Measurements from ENCODE around the gene SDK1.

The SDK1 gene

DNA sequence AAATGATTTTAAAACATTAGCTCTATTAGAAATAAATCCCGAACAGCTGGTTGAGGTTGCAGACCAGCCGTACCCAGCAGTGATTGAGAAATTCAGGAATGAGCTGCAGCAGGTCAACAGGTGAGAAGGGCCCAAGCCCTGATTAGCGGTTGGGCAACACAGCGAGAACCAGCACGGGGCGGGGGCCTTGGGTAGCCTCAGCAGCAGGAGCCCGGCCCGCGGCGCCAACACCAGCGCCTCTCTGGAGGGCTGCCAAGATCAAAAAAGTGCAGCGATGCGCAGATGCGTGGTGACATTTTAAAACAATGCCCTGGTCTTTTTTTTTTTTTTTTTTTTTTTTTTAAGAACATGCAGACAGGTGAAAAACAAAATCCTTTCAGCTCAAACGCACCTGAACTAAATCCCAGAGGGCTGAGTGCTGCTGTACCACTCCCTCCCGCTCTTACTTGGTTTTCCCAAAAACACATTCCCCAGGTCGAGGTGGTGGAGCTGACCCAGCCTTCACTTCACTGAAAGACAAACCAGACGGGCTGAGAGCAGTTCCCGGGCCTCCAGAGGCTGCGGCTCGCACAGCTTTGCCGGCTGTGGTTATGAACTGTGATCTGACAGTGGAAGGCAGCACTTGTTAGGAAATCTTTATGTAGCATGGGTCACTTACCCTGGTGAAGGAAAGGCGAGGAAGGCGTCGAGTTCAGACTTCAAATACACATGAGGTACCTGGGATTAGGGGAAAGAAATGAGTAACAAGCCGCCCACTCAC, 579.4 kb downstream of the SDK1 start:
- no peak for DNase-seq (ENCODE audit: low read depth)

DNA sequence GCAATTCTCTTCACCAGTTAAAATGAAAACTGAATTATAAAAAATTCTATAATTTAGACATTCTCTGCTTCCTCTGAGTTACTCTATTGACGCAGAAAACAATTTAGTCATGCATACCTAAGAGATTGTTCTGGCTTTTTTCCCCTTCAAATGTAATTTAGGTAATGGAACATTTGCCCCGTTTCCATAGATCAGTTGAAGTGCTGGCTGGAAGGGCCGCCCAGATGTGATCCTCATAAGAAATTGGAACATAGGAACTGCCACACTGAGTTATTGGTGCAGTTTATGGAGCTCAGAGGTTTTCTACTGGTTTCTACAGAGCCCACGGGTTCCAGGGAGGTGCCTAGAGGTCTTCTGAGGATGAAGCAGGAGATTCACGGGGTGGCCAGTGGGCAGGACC, 581.7 kb downstream of the SDK1 start:
- no peak for DNase-seq (ENCODE audit: low read depth)

DNA sequence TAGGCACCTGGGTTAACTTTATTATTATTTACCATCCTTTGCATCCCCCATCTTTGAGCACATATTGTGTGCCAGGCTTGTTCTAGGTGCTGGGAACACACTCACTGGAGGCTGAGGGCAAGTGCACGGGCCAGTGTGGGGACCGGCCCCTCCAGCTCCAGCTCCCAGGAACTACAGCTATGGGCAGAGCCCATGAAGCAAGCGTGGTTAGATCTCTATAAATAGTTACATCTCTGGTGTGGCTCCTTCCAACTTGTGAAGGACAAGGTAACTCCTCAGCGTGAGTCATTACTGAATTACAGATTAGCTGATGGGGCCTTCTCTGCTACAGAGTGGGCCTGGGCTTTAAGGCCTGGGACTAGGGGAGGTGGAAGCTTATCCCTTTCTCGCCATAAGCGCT, 583.5 kb downstream of the SDK1 start:
- DNase-seq (ENCODE audit: low read depth) = peak; percentile 38

DNA sequence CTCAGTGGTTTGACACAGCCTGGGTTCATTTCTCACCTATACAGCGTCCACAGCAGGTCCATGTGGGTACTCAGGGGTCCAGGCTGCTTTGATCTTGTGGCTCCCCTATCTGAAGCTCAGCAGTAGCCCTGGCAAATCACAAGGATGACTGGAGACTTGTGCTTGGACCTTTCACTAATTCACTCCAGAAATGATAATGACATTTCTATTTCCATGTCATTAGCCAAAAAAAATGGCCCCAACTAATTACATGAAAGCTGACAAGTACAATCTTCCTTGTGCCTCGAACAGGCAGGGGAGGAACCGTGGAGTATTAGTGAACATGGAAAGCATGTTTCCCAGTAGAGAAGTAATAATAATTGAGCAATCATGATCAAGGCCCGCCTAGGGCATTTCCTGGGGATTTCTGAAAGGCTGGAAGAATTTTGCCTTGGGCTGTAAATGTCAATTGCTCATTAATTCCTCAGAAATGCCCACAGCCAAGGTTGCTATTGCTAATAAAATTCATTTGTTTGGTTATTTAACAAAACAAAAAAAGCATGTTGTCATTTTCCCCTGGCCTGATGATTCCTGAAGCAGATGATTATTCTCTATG, 586.1 kb downstream of the SDK1 start:
- DNase-seq (ENCODE audit: low read depth) = no peak

DNA sequence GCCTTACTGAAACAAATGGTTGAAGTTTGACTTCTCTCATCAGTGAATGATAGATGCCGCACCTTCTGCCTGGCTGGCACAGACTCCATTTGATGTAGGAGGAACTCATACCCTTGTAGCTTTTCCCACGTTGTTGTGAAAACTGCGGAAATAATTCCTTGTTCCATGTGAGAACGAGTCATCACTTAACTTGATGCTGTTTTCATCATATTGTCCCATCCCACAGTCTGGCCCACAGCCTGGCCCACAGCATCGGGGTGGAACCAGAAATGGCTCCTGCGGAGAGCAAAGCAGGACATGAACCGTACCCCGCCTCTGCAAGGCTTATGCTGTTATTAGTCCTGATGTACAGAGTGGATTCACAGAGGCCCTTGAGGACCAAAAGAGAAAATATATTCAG, 587.0 kb downstream of the SDK1 start:
- DNase-seq (ENCODE audit: low read depth) = peak; percentile 37

DNA sequence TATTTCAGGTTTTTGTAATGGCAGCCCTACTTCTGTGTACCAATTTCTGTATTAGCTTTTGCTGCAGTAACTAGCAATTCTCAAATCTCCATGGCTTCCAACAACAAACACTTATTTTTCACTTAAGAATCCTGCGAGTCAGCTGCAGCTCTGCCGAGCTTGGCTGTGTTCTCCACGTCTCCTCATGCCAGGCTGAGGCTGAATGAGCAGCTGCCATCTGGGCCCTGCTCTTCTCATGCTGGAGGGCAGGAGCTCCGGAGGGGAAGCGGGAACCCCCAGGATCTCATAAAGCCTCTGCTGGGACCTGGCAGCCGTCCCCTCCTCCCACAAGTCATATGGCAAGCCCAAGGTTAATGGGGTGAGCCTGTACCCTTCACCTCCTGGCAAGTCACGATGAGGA, 591.1 kb downstream of the SDK1 start:
- no peak for DNase-seq (ENCODE audit: low read depth)

DNA sequence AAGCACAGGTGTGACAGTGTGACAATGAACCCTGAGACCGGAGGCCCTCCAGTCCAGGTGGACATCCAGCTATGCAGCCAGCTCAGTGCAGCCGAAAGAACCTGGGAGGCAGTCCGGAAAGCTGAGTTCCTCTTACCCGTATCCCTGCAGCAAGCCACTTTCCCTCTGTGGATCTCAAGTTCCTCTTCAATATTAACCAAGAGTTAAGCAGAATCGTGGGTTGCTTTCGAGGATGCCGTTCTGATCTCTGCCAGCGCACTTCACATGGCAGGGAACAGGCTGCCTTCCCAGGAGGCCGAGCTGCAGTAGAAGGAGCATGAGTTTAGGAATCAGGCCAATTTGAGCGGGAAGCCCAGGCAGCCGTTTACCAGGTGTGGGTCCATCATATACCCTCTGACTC, 591.6 kb downstream of the SDK1 start:
- DNase-seq (ENCODE audit: low read depth) = no peak

DNA sequence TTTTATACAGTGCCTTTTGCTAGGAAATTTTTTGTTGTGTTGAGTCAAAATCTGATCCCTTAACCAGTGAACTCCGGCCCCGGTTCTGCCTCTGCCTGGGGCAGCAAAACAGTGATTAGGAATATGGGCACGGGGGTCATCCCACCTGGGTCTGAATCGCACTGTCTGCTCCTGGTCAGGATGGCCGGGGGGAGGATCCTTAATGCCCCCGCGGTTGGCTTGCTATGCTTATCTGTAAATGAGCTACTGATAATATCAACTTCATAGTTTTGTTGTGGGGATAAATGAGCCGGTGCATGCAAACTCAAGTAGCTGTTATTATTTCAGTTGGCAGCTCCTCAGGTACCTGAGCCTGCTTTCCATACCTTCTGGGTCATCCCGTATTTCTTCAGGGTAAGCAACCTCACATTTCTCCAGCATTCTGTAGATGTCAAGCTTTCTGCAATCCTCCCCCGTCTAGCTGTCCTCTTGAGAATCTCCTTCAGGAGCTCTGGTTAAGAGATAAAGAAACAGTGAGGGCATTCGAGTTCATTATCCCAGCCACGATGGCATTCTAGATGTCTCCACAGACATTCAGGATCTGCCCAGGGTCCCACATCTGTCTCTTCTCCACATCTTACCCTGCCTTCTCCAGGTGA, 592.2 kb downstream of the SDK1 start:
- DNase-seq (ENCODE audit: low read depth) = peak; percentile 16

DNA sequence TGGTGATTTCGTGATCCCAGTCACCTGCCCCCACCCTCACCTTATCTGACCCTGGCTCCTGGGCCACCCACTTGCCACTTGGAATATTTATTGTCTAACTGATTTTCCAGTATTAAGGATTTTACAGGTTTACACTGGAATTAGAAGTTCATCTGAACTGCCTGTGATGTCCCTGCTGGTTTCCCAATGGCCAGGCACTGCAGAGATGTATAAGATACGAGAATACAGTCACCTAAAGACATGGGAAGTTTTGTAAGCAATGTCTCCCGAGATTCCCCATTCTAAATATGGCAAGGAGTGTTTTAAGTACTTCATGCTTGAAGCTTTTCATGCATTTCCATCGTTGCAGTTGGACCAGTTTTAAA, 592.7 kb downstream of the SDK1 start:
- no peak for DNase-seq (ENCODE audit: low read depth)

DNA sequence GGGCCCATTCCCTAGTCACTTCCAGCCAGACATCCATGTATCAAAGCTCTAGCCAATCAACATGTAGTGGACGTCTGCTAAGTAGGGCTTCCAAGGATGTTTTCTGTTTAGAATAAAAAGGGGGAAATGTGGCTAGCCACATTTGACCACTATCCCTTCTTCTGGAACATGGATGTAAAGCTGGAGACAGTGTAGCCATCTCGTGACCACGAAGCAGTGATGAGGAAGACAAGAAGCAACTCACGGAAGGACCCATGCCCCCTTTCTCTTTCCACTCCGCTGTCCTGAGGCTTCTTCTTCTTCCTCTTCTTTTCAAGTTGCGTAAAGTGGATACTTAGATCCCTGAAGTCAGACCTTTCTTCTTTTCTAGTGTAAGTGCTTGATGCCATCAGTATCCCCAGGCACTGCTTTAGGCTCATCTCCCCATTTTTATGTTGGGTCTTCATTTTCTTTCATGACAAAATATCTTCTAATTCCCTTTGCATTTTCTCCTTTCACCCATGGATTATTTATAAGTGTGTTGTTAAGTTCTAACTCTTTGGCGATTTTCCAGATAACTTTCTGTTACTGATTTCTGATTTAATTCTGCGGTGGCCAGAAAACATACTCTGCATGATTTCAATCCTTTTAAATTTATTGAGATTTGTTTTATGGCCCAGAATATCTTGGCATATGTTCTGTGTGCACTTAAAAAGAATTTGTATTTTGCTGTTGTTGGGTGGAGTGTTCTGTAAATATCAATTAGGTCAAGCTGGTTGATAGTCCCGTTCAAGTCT, 594.5 kb downstream of the SDK1 start:
- no peak for DNase-seq (ENCODE audit: low read depth)

DNA sequence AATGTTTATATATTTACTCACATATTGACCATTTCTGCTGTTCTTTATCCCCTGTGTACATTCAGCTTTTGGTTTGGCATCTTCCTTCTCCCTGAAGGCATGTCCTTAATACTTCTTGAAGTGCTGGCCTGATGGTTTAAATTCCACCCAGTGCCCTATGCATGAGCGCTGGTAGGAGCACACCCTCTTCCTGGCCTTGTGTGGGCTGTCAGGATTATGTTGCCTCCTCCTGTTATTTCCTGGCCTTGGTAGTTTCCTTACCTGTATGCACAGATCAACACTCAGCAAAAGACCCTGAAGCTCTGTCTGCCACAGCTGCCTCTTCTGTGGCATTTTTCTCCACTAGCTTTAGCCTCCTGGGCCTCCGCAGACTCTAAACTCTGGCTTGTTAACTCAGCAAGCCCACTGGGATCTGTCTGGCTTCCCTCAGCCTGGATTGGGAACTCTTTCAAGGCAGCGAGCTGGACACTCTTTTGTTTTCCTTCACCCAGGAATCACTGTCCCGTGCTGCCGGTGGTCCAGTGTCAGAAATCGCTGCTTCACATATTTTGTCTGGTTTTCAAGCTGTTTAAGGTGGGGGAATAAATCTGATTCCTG, 595.2 kb downstream of the SDK1 start:
- DNase-seq (ENCODE audit: low read depth) = no peak

DNA sequence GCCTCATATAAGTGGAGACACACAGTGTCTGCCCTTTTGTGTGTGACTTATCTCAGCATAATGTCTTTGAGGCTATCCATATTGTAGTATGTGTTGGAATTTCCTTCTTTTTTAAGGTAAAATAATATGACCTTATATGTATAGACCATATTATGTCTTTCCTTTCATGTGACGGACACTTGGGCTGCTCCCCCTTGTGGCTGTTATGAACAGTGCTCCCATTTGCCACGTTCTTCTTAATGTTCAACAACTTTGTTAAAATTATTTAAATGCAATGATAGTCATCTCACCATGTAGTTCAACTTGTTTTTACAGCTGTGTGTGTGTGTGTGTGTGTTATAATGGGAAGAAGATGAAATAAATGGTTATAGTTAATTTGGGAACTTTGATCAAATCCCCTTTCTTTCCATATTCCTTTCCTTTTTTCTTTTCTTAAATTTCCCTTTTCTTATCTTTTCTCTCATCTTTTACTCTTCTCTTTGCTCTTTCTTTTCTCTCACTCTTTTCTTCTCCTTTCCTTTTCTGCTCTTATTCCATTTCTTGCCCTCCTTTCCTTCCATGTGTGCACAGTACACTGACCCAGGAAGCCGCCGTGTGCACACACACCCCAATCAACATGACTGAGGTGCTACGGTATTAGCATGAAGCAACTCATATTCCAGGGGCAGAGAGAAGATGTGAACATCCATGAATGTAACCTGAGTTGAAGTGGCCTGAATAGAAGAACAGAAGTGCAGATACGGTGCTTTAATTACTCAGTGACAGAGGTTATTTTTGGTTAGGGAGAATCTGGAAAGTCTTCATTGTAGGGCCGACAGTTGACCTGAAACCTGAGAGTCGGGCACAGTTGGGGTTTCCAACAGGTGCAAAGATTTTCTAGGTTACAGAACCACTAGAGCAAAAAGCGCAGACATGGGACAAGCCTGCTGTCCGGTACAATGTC, 596.6 kb downstream of the SDK1 start:
- DNase-seq (ENCODE audit: low read depth) = peak; percentile 50

DNA sequence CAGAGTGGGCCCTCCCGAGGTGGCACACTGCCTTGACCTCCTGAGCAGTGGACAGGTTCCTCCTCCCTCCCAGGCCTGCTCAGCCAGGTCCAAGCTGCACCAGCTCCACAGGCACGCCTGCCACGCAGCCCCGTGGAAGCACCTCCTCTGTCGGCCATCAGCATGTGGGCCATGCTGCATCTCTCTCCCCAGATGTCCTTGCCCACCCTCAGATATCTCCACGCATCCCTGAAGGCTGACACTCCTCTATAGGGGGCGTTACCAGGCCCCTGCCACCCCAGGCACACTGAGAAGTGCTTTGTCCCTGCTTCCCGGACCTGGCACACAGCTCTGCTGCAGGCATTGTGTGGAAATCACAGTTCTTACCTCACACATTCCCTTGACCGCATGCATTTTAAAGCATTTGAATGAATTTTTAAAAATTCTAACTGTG, 598.5 kb downstream of the SDK1 start:
- no peak for DNase-seq (ENCODE audit: low read depth)

DNA sequence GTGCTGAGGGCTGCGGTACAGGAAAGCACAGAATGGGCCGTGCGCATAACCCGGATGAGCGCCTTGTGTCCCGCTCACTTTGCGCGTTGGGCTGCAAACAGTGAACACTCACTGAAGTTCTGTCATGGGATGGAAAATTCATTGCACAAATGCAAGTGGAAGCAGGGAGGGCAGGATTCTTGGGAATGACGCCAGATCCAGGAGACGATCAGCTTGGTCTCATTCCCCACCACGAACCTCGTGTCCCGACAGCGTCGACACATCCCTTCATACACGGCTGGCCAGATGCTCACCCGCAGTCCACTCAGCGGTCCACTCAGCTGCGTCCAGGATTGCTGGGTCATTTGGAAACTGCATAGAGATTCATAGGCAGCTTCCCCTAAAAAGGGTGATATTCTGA, 607.1 kb downstream of the SDK1 start:
- DNase-seq (ENCODE audit: low read depth) = no peak

DNA sequence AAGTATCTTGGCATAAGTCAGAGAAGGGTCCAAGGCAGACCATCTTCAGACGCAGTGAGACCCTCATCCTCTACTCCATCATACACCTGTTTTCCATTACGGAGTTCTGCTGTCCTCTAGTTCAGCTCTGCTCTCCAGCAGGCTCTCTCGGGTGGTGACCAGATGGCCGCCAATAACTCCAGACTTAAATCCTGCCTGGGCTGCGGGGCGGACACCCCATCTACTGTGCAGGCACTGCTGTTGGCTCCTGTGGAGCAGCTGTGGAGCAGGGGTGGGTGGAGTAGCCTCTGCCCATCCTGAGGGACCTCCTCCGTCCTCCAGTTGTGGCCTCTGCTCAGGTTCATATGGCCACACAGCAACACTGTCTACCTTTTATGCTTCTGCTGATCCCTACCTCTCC, 608.1 kb downstream of the SDK1 start:
- no peak for DNase-seq (ENCODE audit: low read depth)

DNA sequence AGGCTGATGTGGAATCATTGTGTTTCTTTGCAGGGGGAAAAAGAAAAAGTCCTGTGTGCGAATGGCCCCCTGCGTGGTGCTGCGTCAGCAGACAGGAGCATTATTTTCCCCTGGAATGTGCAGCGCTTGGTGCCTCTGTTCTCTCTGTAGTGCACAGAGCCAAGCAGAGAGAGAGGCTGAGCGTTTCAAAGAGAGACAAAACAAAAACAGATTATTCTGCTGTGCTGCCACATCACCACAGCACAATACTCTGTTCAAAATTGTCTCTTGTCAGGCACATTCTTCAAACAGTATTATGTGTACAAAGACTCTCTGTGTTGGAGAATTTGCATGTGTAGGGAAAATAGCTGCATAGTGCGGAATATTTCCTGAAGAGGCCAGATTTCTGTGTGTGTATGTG, 609.0 kb downstream of the SDK1 start:
- DNase-seq (ENCODE audit: low read depth) = no peak

DNA sequence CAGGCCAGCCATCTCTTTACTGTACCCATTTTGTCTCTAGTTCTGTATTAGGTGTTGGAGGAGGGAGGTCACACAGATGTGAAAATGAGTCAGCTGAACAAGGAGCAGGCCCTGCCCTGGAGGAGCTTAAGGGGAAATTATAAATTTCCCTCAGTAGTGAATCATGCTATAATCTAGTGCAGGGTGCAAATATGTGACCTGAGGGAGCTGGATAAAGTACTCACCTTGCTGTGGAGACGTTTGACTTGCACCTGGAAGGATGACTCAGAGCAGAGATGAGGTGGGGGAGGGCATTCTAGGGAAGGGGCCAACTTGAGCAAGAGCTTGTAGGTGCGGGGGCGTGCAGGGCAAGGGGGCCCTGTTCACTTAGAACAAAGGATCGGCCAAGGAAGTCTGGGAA, 610.6 kb downstream of the SDK1 start:
- DNase-seq (ENCODE audit: low read depth) = peak; percentile 24

DNA sequence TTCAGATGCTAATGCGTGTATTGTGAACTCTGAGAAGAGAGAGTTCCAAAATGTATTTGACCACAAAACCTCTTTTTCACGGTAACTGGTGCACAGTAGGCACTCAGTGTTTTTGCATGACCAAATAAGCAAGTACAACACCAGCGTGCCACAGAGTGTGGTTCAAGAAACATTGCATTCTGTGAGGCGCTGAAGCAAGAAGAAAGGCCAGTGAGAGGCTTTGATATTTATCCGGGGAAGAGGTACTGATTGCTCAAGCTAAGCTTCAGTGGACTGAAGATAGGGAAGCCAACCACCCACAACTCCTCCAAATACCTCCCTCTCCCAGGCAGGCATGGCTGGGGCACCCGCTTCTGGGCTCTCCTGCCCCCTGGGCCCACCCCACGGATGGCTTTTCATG, 611.2 kb downstream of the SDK1 start:
- no peak for DNase-seq (ENCODE audit: low read depth)

DNA sequence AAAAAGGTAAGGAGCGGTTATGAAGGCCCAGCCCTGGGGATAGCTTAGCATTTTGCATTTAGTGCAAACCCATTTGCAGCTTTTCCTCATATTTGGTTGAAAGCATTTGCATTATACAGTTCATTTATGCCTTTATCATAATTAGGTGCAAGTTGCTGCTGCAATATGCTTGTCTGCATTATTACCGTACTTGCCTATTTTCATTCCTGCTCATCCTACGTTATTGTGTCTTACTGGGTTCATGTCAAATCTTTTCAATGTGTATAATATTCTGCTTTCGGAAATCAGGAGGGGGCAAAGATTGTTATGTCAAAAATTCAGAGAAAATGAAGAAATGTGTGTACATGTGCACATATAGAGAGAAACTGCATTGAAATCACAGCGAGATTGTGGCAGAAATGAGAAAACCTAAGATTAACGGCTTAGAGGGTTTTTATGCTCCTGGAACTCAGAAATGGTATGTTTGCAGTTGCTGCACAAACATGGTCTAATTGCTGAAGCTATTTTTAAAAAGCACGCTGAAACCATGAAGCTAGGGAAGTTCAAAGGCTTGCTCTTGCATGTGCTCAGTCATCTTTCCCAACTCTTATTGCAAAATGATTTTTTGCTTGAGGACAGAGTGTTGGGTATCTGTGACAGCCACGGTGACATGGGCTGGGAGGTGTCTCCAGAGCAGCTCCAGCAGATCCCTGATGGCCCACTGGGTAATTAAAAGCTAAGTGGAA, 613.2 kb downstream of the SDK1 start:
- no peak for DNase-seq (ENCODE audit: low read depth)

DNA sequence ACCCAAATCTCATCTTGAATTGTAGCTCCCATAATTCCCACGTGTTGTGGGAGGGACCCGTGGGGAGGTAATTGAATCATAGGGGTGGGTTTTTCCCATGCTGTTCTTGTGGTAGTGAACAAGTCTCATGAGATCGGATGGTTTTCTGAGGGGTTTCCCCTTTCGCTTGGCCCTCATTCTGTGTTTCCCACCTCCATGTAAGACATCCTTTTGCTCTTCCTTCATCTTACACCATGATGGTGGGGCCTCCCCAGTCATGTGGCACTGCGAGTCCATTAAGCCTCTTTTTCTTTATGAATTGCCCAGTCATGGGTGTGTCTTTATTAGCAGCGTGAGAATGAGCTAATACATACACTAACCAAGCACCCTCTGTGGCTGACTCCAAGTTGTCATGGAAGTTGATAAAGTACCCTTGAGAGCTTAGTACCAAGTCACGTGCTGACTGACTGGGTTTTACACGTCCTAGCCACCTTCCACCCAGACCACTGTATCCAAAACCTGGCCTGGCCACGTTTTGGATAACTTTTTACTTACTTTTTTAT, 614.4 kb downstream of the SDK1 start:
- no peak for DNase-seq (ENCODE audit: low read depth)
